H1 (cell line): ENCODE data around the gene CREG2. TPM values are rescaled to one million over a fixed set of nuclear protein-coding genes. Genes with fewer than 3 reads are reported as not detected.

Experiments
- EGR1 ChIP-seq: IDR thresholded peaks from 2 replicates; pipeline ENCODE4 v1.6.1; 2011; ENCODE audit warnings: low read depth, low read length, borderline replicate concordance
- SIN3A ChIP-seq, 2 experiments: IDR thresholded peaks in 1 of 2; conservative IDR thresholded peaks in 1 of 2; 2 replicates each; pipeline ENCODE4 v1.6.1; 2011 to 2012; ENCODE audit warnings: low read length in 2 of 2, improper control_type of control experiment in 1 of 2, low read depth in 1 of 2, mild to moderate bottlenecking in 1 of 2
- polyA plus RNA-seq, 7 experiments: library from polyadenylated mRNA; depleted of rRNA in 3 of 7; stranded (reverse) in 5 of 7; unstranded in 2 of 7; fragments of >200 nt in 5 of 7; fragments of 200-250 nt in 2 of 7; gene quantifications; 1 replicate in 5 of 7; 2 replicates in 1 of 7; 4 replicates in 1 of 7; pipeline versions ENCODE4 v1.2.1 to v1.2.3, GENCODE V29; 2011 to 2013; ENCODE audit warnings: missing spikeins in 2 of 7, mixed read lengths in 2 of 7
- total RNA-seq: library from RNA; stranded (reverse); fragmentation: NEBNext Ultra II Directional; extraction: Animal tissue kit (Norgen Biotek cat#: 25700); gene quantifications from 2 replicates; pipeline ENCODE4 v1.2.1, GENCODE V29; 2021

CREG2 gene
- total and polyA plus RNA-seq, 2 of the 8 experiments (the other 6 are each of a cell fraction or from before 2014, with no cell fraction given), result 2.0 to 2.2 TPM

DNA sequence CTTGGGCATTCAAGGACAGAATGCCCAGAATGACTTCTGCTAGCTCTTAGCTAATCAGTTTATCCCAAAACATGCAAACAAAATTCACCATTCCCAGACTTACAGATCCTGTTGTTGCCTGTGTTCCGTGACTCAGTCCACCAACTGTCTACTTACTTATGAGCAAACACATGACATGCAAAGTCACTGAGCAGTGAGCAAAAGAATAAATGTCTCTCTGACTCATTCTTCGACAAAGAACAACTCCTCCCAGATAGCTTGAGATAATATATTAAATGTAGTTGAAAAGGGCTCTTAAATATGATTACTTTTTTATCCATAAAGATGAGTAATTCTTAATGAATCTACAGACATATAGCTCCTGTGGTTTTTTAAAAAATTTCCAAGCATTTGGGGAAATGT is 9.0 kb upstream of the CREG2 start (continued):
- TF ChIP-seq SIN3A (conservative IDR thresholded peaks at IDR 0.05 in 1 of 2, IDR thresholded peaks at IDR 0.05 in 1 of 2; ENCODE audit: low read depth in 1 of 2, low read length in 2 of 2) (no peak), EGR1 (no peak)
